ENCODE data around the gene EYA4. TPM values are rescaled to one million over a fixed set of nuclear protein-coding genes. Genes with fewer than 3 reads are reported as not detected.

Gene EYA4
- total RNA-seq, 1 donor from 2014 or later, result 1.6 TPM

- H3K27ac Mint-ChIP-seq (ENCODE audit: unreplicated experiment), result no peak overlapping the region
- H3K4me3 Mint-ChIP-seq (ENCODE audit: unreplicated experiment), result no peak overlapping the region
- TF ChIP-seq CTCF (IDR thresholded peaks at IDR 0.05; ENCODE audit: insufficient read depth, low read depth, low read length) (no peak), EZH2 (IDR thresholded peaks at IDR 0.05; ENCODE audit: insufficient read depth, low read length) (no peak)
- no peaks in the 10 kb centered on the region for H3K4me1 ChIP-seq (ENCODE audit: insufficient read depth, low read length)
- H3K9me3 Mint-ChIP-seq (ENCODE audit: unreplicated experiment), result no peaks in the 10 kb centered on the region
- no peak overlapping the region for H2AFZ ChIP-seq (ENCODE audit: low read depth, low read length)
- no peak overlapping the region for H3K27ac ChIP-seq (ENCODE audit: low read depth, low read length)
- H3K4me2 ChIP-seq (ENCODE audit: low read length), result no peak overlapping the region
- no peaks in the 10 kb centered on the region for H3K27me3 ChIP-seq (ENCODE audit: insufficient read depth, low read length)
- H3K36me3 Mint-ChIP-seq (ENCODE audit: low read depth, unreplicated experiment), result no peaks in the 10 kb centered on the region
- H4K20me1 ChIP-seq (ENCODE audit: insufficient read depth, low read length), result no peaks in the 10 kb centered on the region
- H3K36me3 ChIP-seq (ENCODE audit: insufficient read depth, low read length), result no peaks in the 10 kb centered on the region
- no peaks in the 10 kb centered on the region for H3K9me3 ChIP-seq (ENCODE audit: insufficient read depth, low read depth, low read length)
- no peak overlapping the region for H3K9ac ChIP-seq (ENCODE audit: low read length)
- no peaks in the 10 kb centered on the region for H3K4me1 Mint-ChIP-seq (ENCODE audit: low read depth, unreplicated experiment)
- DNase-seq (ENCODE audit: low read depth) (no peak), FAIRE-seq (no peak)
- no peaks in the 10 kb centered on the region for H3K79me2 ChIP-seq (ENCODE audit: insufficient read depth, low read length)
- no peak overlapping the region for H3K4me3 ChIP-seq (ENCODE audit: insufficient read depth, low read depth, low read length)
- H3K27me3 Mint-ChIP-seq (ENCODE audit: low read depth, unreplicated experiment), result no peaks in the 10 kb centered on the region
Measured at GRCh38 chr6:133487174-133487573, 246.0 kb downstream of the EYA4 start.

GRCh38 chr6:133495205-133495903 lies 254.2 kb downstream of the EYA4 start:
- no peaks in the 10 kb centered on the region for H3K36me3 ChIP-seq (ENCODE audit: insufficient read depth, low read length)
- no peaks in the 10 kb centered on the region for H3K27me3 ChIP-seq (ENCODE audit: insufficient read depth, low read length)
- H3K9ac ChIP-seq (ENCODE audit: low read length), result no peak overlapping the region
- no peak for TF ChIP-seq CTCF (IDR thresholded peaks at IDR 0.05; ENCODE audit: insufficient read depth, low read depth, low read length)
- no peak for TF ChIP-seq EZH2 (IDR thresholded peaks at IDR 0.05; ENCODE audit: insufficient read depth, low read length)
- no peak overlapping the region for H2AFZ ChIP-seq (ENCODE audit: low read depth, low read length)
- H3K27me3 Mint-ChIP-seq (ENCODE audit: low read depth, unreplicated experiment), result no peaks in the 10 kb centered on the region
- no peak for FAIRE-seq
- H3K4me1 Mint-ChIP-seq (ENCODE audit: low read depth, unreplicated experiment), result no peaks in the 10 kb centered on the region
- no peaks in the 10 kb centered on the region for H3K36me3 Mint-ChIP-seq (ENCODE audit: low read depth, unreplicated experiment)
- H3K4me2 ChIP-seq (ENCODE audit: low read length), result no peak overlapping the region
- DNase-seq (ENCODE audit: low read depth), result no peak
- H3K79me2 ChIP-seq (ENCODE audit: insufficient read depth, low read length), result no peaks in the 10 kb centered on the region
- no peaks in the 10 kb centered on the region for H4K20me1 ChIP-seq (ENCODE audit: insufficient read depth, low read length)
- H3K27ac Mint-ChIP-seq (ENCODE audit: unreplicated experiment), result no peak overlapping the region
- H3K4me1 ChIP-seq (ENCODE audit: insufficient read depth, low read length), result no peaks in the 10 kb centered on the region
- peaks cover 2% of the 10 kb centered on the region for H3K9me3 Mint-ChIP-seq (ENCODE audit: unreplicated experiment)
- no peak overlapping the region for H3K4me3 ChIP-seq (ENCODE audit: insufficient read depth, low read depth, low read length)
- no peak overlapping the region for H3K4me3 Mint-ChIP-seq (ENCODE audit: unreplicated experiment)
- no peak overlapping the region for H3K27ac ChIP-seq (ENCODE audit: low read depth, low read length)
- no peaks in the 10 kb centered on the region for H3K9me3 ChIP-seq (ENCODE audit: insufficient read depth, low read depth, low read length)

GRCh38 chr6:133499662-133500061 lies 258.5 kb downstream of the EYA4 start:
- FAIRE-seq, result no peak
- Mint-ChIP-seq H3K4me1 (ENCODE audit: low read depth, unreplicated experiment) (peaks cover 18% of the 10 kb centered on the region), H3K27ac (ENCODE audit: unreplicated experiment) (no peak overlapping the region), H3K9me3 (ENCODE audit: unreplicated experiment) (peaks cover 2% of the 10 kb centered on the region), H3K27me3 (ENCODE audit: low read depth, unreplicated experiment) (no peaks in the 10 kb centered on the region), H3K4me3 (ENCODE audit: unreplicated experiment) (no peak overlapping the region), H3K36me3 (ENCODE audit: low read depth, unreplicated experiment) (no peaks in the 10 kb centered on the region)
- no peak overlapping the region for H3K9ac ChIP-seq (ENCODE audit: low read length)
- no peak for DNase-seq (ENCODE audit: low read depth)
- H3K79me2 ChIP-seq (ENCODE audit: insufficient read depth, low read length), result no peaks in the 10 kb centered on the region
- no peak overlapping the region for H3K4me2 ChIP-seq (ENCODE audit: low read length)
- no peak for TF ChIP-seq CTCF (IDR thresholded peaks at IDR 0.05; ENCODE audit: insufficient read depth, low read depth, low read length)
- no peak for TF ChIP-seq EZH2 (IDR thresholded peaks at IDR 0.05; ENCODE audit: insufficient read depth, low read length)
- no peaks in the 10 kb centered on the region for H3K9me3 ChIP-seq (ENCODE audit: insufficient read depth, low read depth, low read length)
- H3K4me3 ChIP-seq (ENCODE audit: insufficient read depth, low read depth, low read length), result no peak overlapping the region
- H3K27me3 ChIP-seq (ENCODE audit: insufficient read depth, low read length), result no peaks in the 10 kb centered on the region
- H4K20me1 ChIP-seq (ENCODE audit: insufficient read depth, low read length), result no peaks in the 10 kb centered on the region
- H2AFZ ChIP-seq (ENCODE audit: low read depth, low read length), result no peak overlapping the region
- H3K4me1 ChIP-seq (ENCODE audit: insufficient read depth, low read length), result peaks cover 23% of the 10 kb centered on the region
- no peaks in the 10 kb centered on the region for H3K36me3 ChIP-seq (ENCODE audit: insufficient read depth, low read length)
- H3K27ac ChIP-seq (ENCODE audit: low read depth, low read length), result no peak overlapping the region
